ENCODE data around the gene WDFY4. TPM values are rescaled to one million over a fixed set of nuclear protein-coding genes. Genes with fewer than 3 reads are reported as not detected.

The WDFY4 gene
- total RNA-seq, 1 donor from 2014 or later, result not detected

DNA sequence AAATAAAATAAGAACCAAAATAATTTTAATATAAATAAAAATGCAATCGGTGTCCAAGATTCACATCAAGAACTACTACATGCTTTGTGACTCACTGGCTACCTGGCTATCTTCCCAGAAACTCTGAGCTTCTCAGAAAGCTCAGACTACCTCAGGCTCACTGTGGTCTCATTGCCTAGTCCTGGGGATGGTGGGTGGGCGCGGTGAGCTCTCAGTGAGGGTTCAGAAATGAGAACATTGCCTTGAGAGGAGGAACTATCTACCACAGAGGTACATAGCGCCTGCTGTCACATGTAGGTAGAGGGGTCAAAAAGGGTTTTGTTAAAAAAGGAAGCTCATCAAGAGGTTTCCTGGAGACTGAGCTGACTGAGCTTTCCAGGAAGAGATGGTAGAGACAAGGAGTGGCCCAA is 108.0 kb downstream of the WDFY4 start:
- no peak overlapping the region for H3K4me3 Mint-ChIP-seq (ENCODE audit: unreplicated experiment)
- TF ChIP-seq, protein P1, sequence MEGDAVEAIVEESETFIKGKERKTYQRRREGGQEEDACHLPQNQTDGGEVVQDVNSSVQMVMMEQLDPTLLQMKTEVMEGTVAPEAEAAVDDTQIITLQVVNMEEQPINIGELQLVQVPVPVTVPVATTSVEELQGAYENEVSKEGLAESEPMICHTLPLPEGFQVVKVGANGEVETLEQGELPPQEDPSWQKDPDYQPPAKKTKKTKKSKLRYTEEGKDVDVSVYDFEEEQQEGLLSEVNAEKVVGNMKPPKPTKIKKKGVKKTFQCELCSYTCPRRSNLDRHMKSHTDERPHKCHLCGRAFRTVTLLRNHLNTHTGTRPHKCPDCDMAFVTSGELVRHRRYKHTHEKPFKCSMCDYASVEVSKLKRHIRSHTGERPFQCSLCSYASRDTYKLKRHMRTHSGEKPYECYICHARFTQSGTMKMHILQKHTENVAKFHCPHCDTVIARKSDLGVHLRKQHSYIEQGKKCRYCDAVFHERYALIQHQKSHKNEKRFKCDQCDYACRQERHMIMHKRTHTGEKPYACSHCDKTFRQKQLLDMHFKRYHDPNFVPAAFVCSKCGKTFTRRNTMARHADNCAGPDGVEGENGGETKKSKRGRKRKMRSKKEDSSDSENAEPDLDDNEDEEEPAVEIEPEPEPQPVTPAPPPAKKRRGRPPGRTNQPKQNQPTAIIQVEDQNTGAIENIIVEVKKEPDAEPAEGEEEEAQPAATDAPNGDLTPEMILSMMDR (IDR thresholded peaks at IDR 0.05), result no peak
- H3K4me1 Mint-ChIP-seq (ENCODE audit: unreplicated experiment), result no peaks in the 10 kb centered on the region
- H3K36me3 Mint-ChIP-seq (ENCODE audit: unreplicated experiment), result no peaks in the 10 kb centered on the region
- peaks cover 3% of the 10 kb centered on the region for H3K27me3 Mint-ChIP-seq (ENCODE audit: unreplicated experiment)
- DNase-seq (ENCODE audit: extremely low spot score, unreplicated experiment), result peak; percentile 10
- H3K27ac Mint-ChIP-seq (ENCODE audit: unreplicated experiment), result no peak overlapping the region
- H3K9me3 Mint-ChIP-seq (ENCODE audit: unreplicated experiment), result no peaks in the 10 kb centered on the region

DNA sequence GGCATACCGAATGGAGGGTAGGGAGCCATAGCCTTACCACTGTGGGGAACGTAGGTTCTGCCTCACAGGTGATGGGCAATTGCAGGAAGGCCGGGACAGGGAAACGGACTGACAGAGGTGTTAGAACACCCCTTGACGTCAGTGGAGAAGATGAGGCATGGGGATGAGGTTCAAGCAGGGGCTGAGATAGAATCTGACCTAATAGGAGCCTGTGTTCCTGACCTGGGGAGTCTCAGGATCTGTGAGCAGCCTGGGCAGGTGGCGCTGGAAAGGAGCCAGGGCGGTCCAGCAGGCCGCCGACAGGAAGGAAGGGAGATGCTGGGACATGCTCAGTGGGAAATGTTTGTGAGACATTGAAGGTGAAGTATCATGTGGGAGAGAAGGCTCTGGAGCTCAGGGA is 109.4 kb downstream of the WDFY4 start:
- Mint-ChIP-seq H3K36me3 (ENCODE audit: unreplicated experiment) (no peaks in the 10 kb centered on the region), H3K4me3 (ENCODE audit: unreplicated experiment) (no peak overlapping the region), H3K27ac (ENCODE audit: unreplicated experiment) (no peak overlapping the region), H3K9me3 (ENCODE audit: unreplicated experiment) (no peaks in the 10 kb centered on the region), H3K27me3 (ENCODE audit: unreplicated experiment) (peaks cover 3% of the 10 kb centered on the region), H3K4me1 (ENCODE audit: unreplicated experiment) (no peaks in the 10 kb centered on the region)
- TF ChIP-seq, protein P1 (IDR thresholded peaks at IDR 0.05), result no peak
- DNase-seq (ENCODE audit: extremely low spot score, unreplicated experiment), result peak; percentile 63

GRCh38 chr10:48796713-48797245 is 112.1 kb downstream of the WDFY4 start:
- peak; percentile 59 for DNase-seq (ENCODE audit: extremely low spot score, unreplicated experiment)
- H3K27me3 Mint-ChIP-seq (ENCODE audit: unreplicated experiment), result peaks cover 3% of the 10 kb centered on the region

DNA sequence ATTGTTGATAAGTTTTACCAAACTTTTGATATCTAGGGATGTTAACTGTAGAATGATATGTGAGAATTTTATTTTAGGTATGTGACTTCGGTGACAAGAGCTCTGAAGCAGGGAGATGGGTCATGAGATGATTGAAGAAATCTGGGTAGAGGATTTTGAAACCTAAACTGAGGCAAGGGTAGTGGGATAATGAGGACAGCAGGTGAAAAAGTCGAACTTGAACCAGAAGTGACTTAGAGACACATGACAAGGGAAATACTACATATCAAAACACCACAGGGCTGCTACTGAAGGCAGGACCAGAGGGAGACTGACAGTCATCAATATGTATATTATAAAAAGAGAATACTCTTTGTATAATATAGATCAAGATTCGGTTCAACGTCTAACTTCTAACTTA is 113.2 kb downstream of the WDFY4 start:
- H3K36me3 Mint-ChIP-seq (ENCODE audit: unreplicated experiment), result no peaks in the 10 kb centered on the region
- no peaks in the 10 kb centered on the region for H3K27me3 Mint-ChIP-seq (ENCODE audit: unreplicated experiment)
- H3K4me3 Mint-ChIP-seq (ENCODE audit: unreplicated experiment), result no peak overlapping the region
- no peaks in the 10 kb centered on the region for H3K4me1 Mint-ChIP-seq (ENCODE audit: unreplicated experiment)
- TF ChIP-seq, protein P1 (IDR thresholded peaks at IDR 0.05), result no peak
- H3K9me3 Mint-ChIP-seq (ENCODE audit: unreplicated experiment), result peaks cover 7% of the 10 kb centered on the region
- no peak overlapping the region for H3K27ac Mint-ChIP-seq (ENCODE audit: unreplicated experiment)
- no peak for DNase-seq (ENCODE audit: extremely low spot score, unreplicated experiment)

More at GRCh38 chr10:48796713-48797245, 112.1 kb downstream of the WDFY4 start:
- H3K4me3 Mint-ChIP-seq (ENCODE audit: unreplicated experiment), result no peak overlapping the region
- TF ChIP-seq, protein P1 (IDR thresholded peaks at IDR 0.05), result no peak
- H3K36me3 Mint-ChIP-seq (ENCODE audit: unreplicated experiment), result no peaks in the 10 kb centered on the region
- peaks cover 7% of the 10 kb centered on the region for H3K9me3 Mint-ChIP-seq (ENCODE audit: unreplicated experiment)
- no peaks in the 10 kb centered on the region for H3K4me1 Mint-ChIP-seq (ENCODE audit: unreplicated experiment)
- no peak overlapping the region for H3K27ac Mint-ChIP-seq (ENCODE audit: unreplicated experiment)

- Mint-ChIP-seq H3K36me3 (ENCODE audit: unreplicated experiment) (no peaks in the 10 kb centered on the region), H3K27me3 (ENCODE audit: unreplicated experiment) (no peaks in the 10 kb centered on the region), H3K4me1 (ENCODE audit: unreplicated experiment) (no peaks in the 10 kb centered on the region), H3K9me3 (ENCODE audit: unreplicated experiment) (peaks cover 7% of the 10 kb centered on the region), H3K27ac (ENCODE audit: unreplicated experiment) (no peak overlapping the region), H3K4me3 (ENCODE audit: unreplicated experiment) (no peak overlapping the region)
- peak; percentile 27 for DNase-seq (ENCODE audit: extremely low spot score, unreplicated experiment)
- TF ChIP-seq, protein P1 (IDR thresholded peaks at IDR 0.05), result no peak
These were observed 114.0 kb downstream of the WDFY4 start for GRCh38 chr10:48798481-48799254.
